GM12878 (cell line): Measurements from ENCODE around the gene KRT12. TPM values are rescaled to one million over a fixed set of nuclear protein-coding genes. Genes with fewer than 3 reads are reported as not detected.

Experiments
- ATAC-seq: fragments of 200-7000 bp; cut with Tn5 transposase; 3 replicates; pipeline ENCODE4 v1.9.1; 2020; ENCODE audit warnings: mild to moderate bottlenecking, moderate library complexity
- BruUV-seq: library from RNA; stranded (reverse); fragments of 400-500 nt; replicated peaks from 2 replicates; lab custom pipeline; 2021; lab: Mats Ljungman, UMichigan
- CTCF ChIA-PET: fragments of 300-600 bp; sonication (Branson Sonifier 250); formaldehyde crosslinking; extraction: SDS; loops from one replicate; lab custom pipeline; 2021; ENCODE audit warnings: inconsistent platforms; lab: Yijun Ruan, JAX
- POLR2A ChIA-PET: fragments of 350-600 bp; formaldehyde crosslinking; extraction: SDS; loops from one replicate; lab custom pipeline; 2021; ENCODE audit warnings: inconsistent platforms; lab: Charles Lee
- RAD21 ChIA-PET: fragments of 300-600 bp; sonication (Branson Sonifier 250); formaldehyde crosslinking; loops from one replicate; lab custom pipeline; 2023; ENCODE audit warnings: antibody characterized with exemption; ENCODE audit not compliant: unreplicated experiment; lab: Charles Lee
- SMC1A ChIA-PET: fragments of 300-600 bp; sonication (Branson Sonifier 250); formaldehyde crosslinking; loops from one replicate; lab custom pipeline; 2023; ENCODE audit not compliant: unreplicated experiment, uncharacterized antibody; lab: Charles Lee
- DNase-seq: peaks from one replicate; pipeline ENCODE4 v3.0.0-alpha.2; 2011; ENCODE audit warnings: low read depth, low spot score
- FAIRE-seq: peaks from 3 replicates; lab custom pipeline; 2011; peaks lifted over from hg19 to GRCh38; lab: Jason Lieb, UNC
- H2AFZ ChIP-seq: 2 replicates; pipeline ENCODE4 v1.6.0; 2011; ENCODE audit warnings: low read depth, low read length, control low read depth; ENCODE audit not compliant: control insufficient read depth
- H3K27ac ChIP-seq: 2 replicates; pipeline ENCODE4 v1.5.1; 2011; ENCODE audit warnings: control low read depth; ENCODE audit not compliant: control insufficient read depth, insufficient read depth
- H3K27me3 ChIP-seq, 2 experiments: replicated peaks in 1 of 2; 2 replicates each; pipeline versions ENCODE4 v1.6.0 to v1.6.1; 2011; ENCODE audit warnings: low read length in 1 of 2; ENCODE audit not compliant: control insufficient read depth in 2 of 2, insufficient read depth in 2 of 2
- H3K36me3 ChIP-seq, 2 experiments: 2 replicates each; pipeline ENCODE4 v1.5.1; 2011; ENCODE audit warnings: low read length in 1 of 2; ENCODE audit not compliant: control insufficient read depth in 2 of 2, insufficient read depth in 2 of 2
- H3K4me1 ChIP-seq: 2 replicates; pipeline ENCODE4 v1.6.1; 2011; ENCODE audit warnings: mild to moderate bottlenecking, low read length, moderate library complexity, mixed read lengths; ENCODE audit not compliant: control insufficient read depth, insufficient read depth
- H3K4me2 ChIP-seq: 2 replicates; pipeline ENCODE4 v1.6.0; 2011; ENCODE audit warnings: control low read depth; ENCODE audit not compliant: control insufficient read depth, insufficient read depth
- H3K4me3 ChIP-seq: fragments of 200-600 bp; sonication (generic); 2 replicates; pipeline ENCODE4 v1.5.1; 2016
- H3K79me2 ChIP-seq: 2 replicates; pipeline ENCODE4 v1.6.0; 2011; ENCODE audit warnings: low read length; ENCODE audit not compliant: control insufficient read depth, insufficient read depth
- H3K9ac ChIP-seq: 2 replicates; pipeline ENCODE4 v1.8.0; 2011; ENCODE audit warnings: low read length, control low read depth, mixed read lengths; ENCODE audit not compliant: control insufficient read depth, insufficient read depth
- H3K9me3 ChIP-seq: replicated peaks from 3 replicates; pipeline ENCODE4 v1.5.1; 2011; ENCODE audit warnings: mild to moderate bottlenecking, low read length; ENCODE audit not compliant: control insufficient read depth, insufficient read depth
- H4K20me1 ChIP-seq: 2 replicates; pipeline ENCODE4 v1.6.0; 2011; ENCODE audit not compliant: control insufficient read depth, insufficient read depth
- BCL3 ChIP-seq: IDR thresholded peaks from 2 replicates; pipeline ENCODE4 v1.6.1; 2011; ENCODE audit warnings: borderline replicate concordance, low read depth, mild to moderate bottlenecking, moderate library complexity, low read length; ENCODE audit not compliant: insufficient read depth, poor library complexity, severe bottlenecking
- BMI1 ChIP-seq: fragments of 450-650 bp; IDR thresholded peaks from 2 replicates; pipeline ENCODE4 v1.6.1; 2016; ENCODE audit warnings: mild to moderate bottlenecking, moderate library complexity, borderline replicate concordance
- BRCA1 ChIP-seq: IDR thresholded peaks from 2 replicates; pipeline ENCODE4 v1.6.1; 2011; ENCODE audit warnings: low read depth, low read length, improper control_type of control experiment
- CHD4 ChIP-seq: fragments of 200-600 bp; sonication (generic); IDR thresholded peaks from 2 replicates; pipeline ENCODE4 v1.6.1; 2016; ENCODE audit warnings: mild to moderate bottlenecking
- CTCF ChIP-seq, 3 experiments: IDR thresholded peaks in 2 of 3; conservative IDR thresholded peaks in 1 of 3; 2 replicates each; pipeline ENCODE4 v1.5.1; 2011; ENCODE audit warnings: low read depth in 3 of 3, low read length in 3 of 3, mild to moderate bottlenecking in 3 of 3, control low read depth in 2 of 3, moderate library complexity in 2 of 3, inconsistent platforms in 1 of 3, mixed read lengths in 1 of 3; ENCODE audit not compliant: control insufficient read depth in 2 of 3, insufficient read depth in 1 of 3; ENCODE audit errors: extremely low read depth in 1 of 3
- FOS ChIP-seq: IDR thresholded peaks from 3 replicates; pipeline ENCODE4 v1.6.1; 2011; ENCODE audit warnings: borderline replicate concordance; ENCODE audit not compliant: insufficient read length; ENCODE audit errors: extremely low read depth
- HDAC6 ChIP-seq: fragments of 200-600 bp; sonication (generic); IDR thresholded peaks from one replicate; pipeline ENCODE4 v1.8.0; 2017; ENCODE audit warnings: antibody characterized with exemption; ENCODE audit not compliant: unreplicated experiment
- IRF5 ChIP-seq: fragments of 450-650 bp; IDR thresholded peaks from 2 replicates; pipeline ENCODE4 v1.6.1; 2017; ENCODE audit warnings: borderline replicate concordance
- KDM1A ChIP-seq: fragments of 200-600 bp; sonication (generic); IDR thresholded peaks from 2 replicates; pipeline ENCODE4 v1.6.1; 2016; ENCODE audit warnings: borderline replicate concordance
- MEF2B ChIP-seq: fragments of 450-650 bp; IDR thresholded peaks from 2 replicates; pipeline ENCODE4 v1.6.1; 2018; ENCODE audit warnings: mild to moderate bottlenecking, moderate library complexity; ENCODE audit not compliant: partially characterized antibody, poor library complexity, severe bottlenecking
- MYB ChIP-seq: fragments of 150-350 bp; IDR thresholded peaks from 2 replicates; pipeline ENCODE4 v1.6.1; 2014; ENCODE audit warnings: mild to moderate bottlenecking, low read depth, low read length, borderline replicate concordance
- RB1 ChIP-seq: fragments of 450-650 bp; formaldehyde crosslinking; IDR thresholded peaks from 2 replicates; pipeline ENCODE4 v1.6.1; 2017; ENCODE audit warnings: mild to moderate bottlenecking, borderline replicate concordance
- RELB ChIP-seq: fragments of 450-650 bp; IDR thresholded peaks from 2 replicates; pipeline ENCODE4 v1.6.1; 2017; ENCODE audit warnings: low read depth, mild to moderate bottlenecking, moderate library complexity
- RUNX3 ChIP-seq: IDR thresholded peaks from 2 replicates; pipeline ENCODE4 v1.6.1; 2012; ENCODE audit warnings: low read length, inconsistent platforms
- SRF ChIP-seq, 2 experiments: IDR thresholded peaks; 2 replicates each; pipeline ENCODE4 v1.6.1; 2011; ENCODE audit warnings: low read depth in 2 of 2, low read length in 2 of 2, mild to moderate bottlenecking in 1 of 2, moderate library complexity in 1 of 2
- TBL1XR1 ChIP-seq: IDR thresholded peaks from 2 replicates; pipeline ENCODE4 v1.6.1; 2012; ENCODE audit warnings: low read depth, low read length, improper control_type of control experiment
- TCF3 ChIP-seq: IDR thresholded peaks from 2 replicates; pipeline ENCODE4 v1.6.1; 2012; ENCODE audit warnings: low read depth, mild to moderate bottlenecking, low read length, borderline replicate concordance; ENCODE audit not compliant: insufficient read depth
- WGBS: methylation state at CpG from one replicate; pipeline ENCODE4 v1.1.6; 2016; ENCODE audit warnings: low lambda C conversion rate; ENCODE audit not compliant: insufficient replicate concordance, insufficient coverage; ENCODE audit errors: missing lambda C conversion rate; 5-methylcytosine and 5-hydroxymethylcytosine counted together
- in situ Hi-C: fragments of 300-500 bp; cut with MboI; formaldehyde crosslinking; loops from 9 replicates; pipeline ENCODE4 v1.14.3; 2018; ENCODE audit warnings: mixed read lengths
- intact Hi-C: fragments of 100-400 bp; cut with micrococcal nuclease; formaldehyde crosslinking; loops from one replicate; pipeline ENCODE4 v1.14.2; 2022; ENCODE audit not compliant: unreplicated experiment
- polyA plus RNA-seq, 11 experiments: library from polyadenylated mRNA; depleted of rRNA in 4 of 11; unstranded in 6 of 11; stranded (reverse) in 5 of 11; fragments of >200 nt; fragmentation: Nextera tagmentation in 4 of 11; fragmentation: Illumina TruSeq in 1 of 11; extraction: Ambion mirVana in 4 of 11; extraction: Trizol in 1 of 11; gene quantifications; 1 replicate in 1 of 11; 2 replicates in 10 of 11; pipeline versions ENCODE4 v1.2.1 to v1.2.3, GENCODE V29; 2011 to 2016; ENCODE audit warnings: inconsistent platforms in 2 of 11, missing spikeins in 2 of 11, low read depth in 1 of 11
- total RNA-seq, 4 experiments: library from RNA; depleted of rRNA in 3 of 4; stranded (reverse); fragments of >200 nt in 3 of 4; fragmentation: Illumina TruSeq in 1 of 4; extraction: Trizol in 1 of 4; gene quantifications; 2 replicates each; pipeline versions ENCODE4 v1.2.1 to v1.2.3, GENCODE V29; 2013 to 2021

The KRT12 gene
- total and polyA plus RNA-seq, 10 of the 15 experiments (the other 5 are each of a cell fraction or from before 2014, with no cell fraction given): not detected

GRCh38 chr17:40841246-40841645, 25.8 kb downstream of the KRT12 start:
- no peak for FAIRE-seq
- Histone ChIP-seq H3K27me3 (no peaks in the 10 kb centered on the region), H4K20me1 (no peaks in the 10 kb centered on the region), H3K9me3 (no peaks in the 10 kb centered on the region), H2AFZ (no peak overlapping the region), H3K9ac (no peak overlapping the region), H3K27ac (no peak overlapping the region), H3K4me1 (no peaks in the 10 kb centered on the region), H3K4me3 (no peak overlapping the region), H3K36me3 (no peaks in the 10 kb centered on the region), H3K4me2 (no peak overlapping the region), H3K79me2 (no peaks in the 10 kb centered on the region)
- ChIA-PET POLR2A (interaction anchor here (0.5 kb wide), 1 partner anchor 808 kb away, joined by 5 read pairs; no protein-coding TSS in a partner anchor), RAD21 (no interaction called here), SMC1A (no interaction called here), CTCF (no interaction called here)
- intact Hi-C loops (no loop called here), in situ Hi-C loops (no loop called here)
- no TSS peak for BruUV-seq
- WGBS: 47% methylated on average over 3 of the region's 3 CpGs
- ATAC-seq: no peak
- no peak for DNase-seq
- TF ChIP-seq CTCF (IDR thresholded peaks at IDR 0.05 in 2 of 3, conservative IDR thresholded peaks at IDR 0.05 in 1 of 3; ENCODE audit: control insufficient read depth in 2 of 3, extremely low read depth in 1 of 3, insufficient read depth in 1 of 3, low read depth in 3 of 3, low read length in 3 of 3): no peak
- no peak for TF ChIP-seq BCL3
- no peak for TF ChIP-seq TBL1XR1
- no peak for TF ChIP-seq KDM1A
- TF ChIP-seq BMI1: no peak
- no peak for TF ChIP-seq SRF (IDR thresholded peaks at IDR 0.05; ENCODE audit: low read depth in 2 of 2, low read length in 2 of 2)
- no peak for TF ChIP-seq MYB
- TF ChIP-seq TCF3: no peak
- no peak for TF ChIP-seq HDAC6
- no peak for TF ChIP-seq RELB
- no peak for TF ChIP-seq MEF2B
- TF ChIP-seq CHD4: no peak
- TF ChIP-seq RUNX3: no peak
- no peak for TF ChIP-seq RB1
- TF ChIP-seq BRCA1: no peak
- TF ChIP-seq FOS: no peak
- TF ChIP-seq IRF5: no peak
